Colonic mucosa (tissue), 4 donors: Measurements from ENCODE around the gene NT5C1A. TPM values are rescaled to one million over a fixed set of nuclear protein-coding genes. Genes with fewer than 3 reads are reported as not detected.

ENCODE experiments used
- DNase-seq: peaks from one replicate; pipeline ENCODE4 v3.0.0-alpha.2; 2020
- H3K27ac ChIP-seq: fragments of 200-600 bp; one replicate; pipeline ENCODE4 v1.8.0; 2021
- H3K27me3 ChIP-seq: fragments of 200-600 bp; one replicate; pipeline ENCODE4 v1.8.0; 2021
- H3K36me3 ChIP-seq: fragments of 200-600 bp; one replicate; pipeline ENCODE4 v1.8.0; 2021
- H3K4me1 ChIP-seq: fragments of 200-600 bp; one replicate; pipeline ENCODE4 v1.8.0; 2021; ENCODE audit warnings: mild to moderate bottlenecking
- H3K4me3 ChIP-seq: fragments of 200-600 bp; one replicate; pipeline ENCODE4 v1.8.0; 2021
- H3K9ac ChIP-seq, 2 donors: one replicate each; pipeline ENCODE4 v1.7.0; 2013; ENCODE audit warnings: control low read depth in 2 of 2, low read depth in 2 of 2, low read length in 2 of 2
- H3K9me3 ChIP-seq: fragments of 200-600 bp; one replicate; pipeline ENCODE4 v1.8.0; 2021
- CTCF ChIP-seq: fragments of 200-600 bp; IDR thresholded peaks from one replicate; pipeline ENCODE4 v1.8.0; 2022; ENCODE audit warnings: antibody characterized with exemption, mild to moderate bottlenecking
- intact Hi-C: fragments of 100-400 bp; cut with DNase I; formaldehyde crosslinking; loops from one replicate; pipeline ENCODE4 v1.14.1; 2022
- total RNA-seq, 2 donors: library from RNA; stranded (reverse); fragmentation: NEBNext Ultra II Directional in 1 of 2; extraction: Animal tissue kit (Norgen Biotek cat#: 25700) in 1 of 2; gene quantifications; one replicate each; pipeline ENCODE4 v1.2.1, GENCODE V29; 2021
- donor health status: healthy.
- donor health status: DM: no; HTN: no; CAD: no.
- donor health status: DM: no; HTN: no; CAD: no.

Gene NT5C1A
- total RNA-seq, 2 donors from 2014 or later: not detected

GRCh38 chr1:39613250-39613649 lies 58.7 kb downstream of the NT5C1A start:
- no peak for TF ChIP-seq CTCF

GRCh38 chr1:39609618-39610331 lies 62.1 kb downstream of the NT5C1A start:
- intact Hi-C loops: loop anchor here (5.0 kb wide), 1 partner anchor 113 kb away; no protein-coding TSS in a partner anchor

More at GRCh38 chr1:39613250-39613649, 58.7 kb downstream of the NT5C1A start:
- H3K9me3 ChIP-seq: no peaks in the 10 kb centered on the region
- no peaks in the 10 kb centered on the region for H3K4me1 ChIP-seq
- H3K9ac ChIP-seq: no peak overlapping the region
- no peak for DNase-seq
- no peaks in the 10 kb centered on the region for H3K36me3 ChIP-seq
- H3K4me3 ChIP-seq: no peak overlapping the region
- H3K27ac ChIP-seq: no peak overlapping the region
- intact Hi-C loops: no loop called here
- no peaks in the 10 kb centered on the region for H3K27me3 ChIP-seq

More at GRCh38 chr1:39609618-39610331, 62.1 kb downstream of the NT5C1A start:
- Histone ChIP-seq H3K9ac (no peak overlapping the region), H3K4me1 (no peaks in the 10 kb centered on the region), H3K36me3 (no peaks in the 10 kb centered on the region), H3K27me3 (no peaks in the 10 kb centered on the region), H3K27ac (no peak overlapping the region), H3K4me3 (no peak overlapping the region), H3K9me3 (no peaks in the 10 kb centered on the region)
- peak; percentile 45 for TF ChIP-seq CTCF
- DNase-seq: peak; percentile 72

Other genes starting within 250 kb of the NT5C1A start
- gene BMP8A, start 180.5 kb downstream of the NT5C1A start, total RNA-seq: 1 to 10 TPM; 1.1 to 1.4 TPM
- gene PABPC4, start 95.3 kb downstream of the NT5C1A start, total RNA-seq: 100 to 1,000 TPM; 109 to 144 TPM
- 1 to 10 TPM in 1 of 2 donors, under 1 TPM in 1; 0.91 to 2.4 TPM for gene HEYL, start 32.5 kb downstream of the NT5C1A start, total RNA-seq
- under 1 TPM; 0.07 to 0.16 TPM for gene HPCAL4, start 19.3 kb upstream of the NT5C1A start, total RNA-seq
- gene PPIE, start 66.8 kb upstream of the NT5C1A start, total RNA-seq: 10 to 100 TPM; 34.7 to 42.6 TPM
- gene OXCT2, start 99.2 kb upstream of the NT5C1A start, total RNA-seq: 1 to 10 TPM in 1 of 2 donors, under 1 TPM in 1; 0.77 to 1.2 TPM
- gene BMP8B, start 116.8 kb upstream of the NT5C1A start, total RNA-seq: 1 to 10 TPM; 4.9 TPM
- 10 to 100 TPM; 15.2 to 18.1 TPM for gene TRIT1, start 211.4 kb upstream of the NT5C1A start, total RNA-seq
- gene MYCL, start 229.8 kb upstream of the NT5C1A start, total RNA-seq: 10 to 100 TPM; 16.4 to 17.0 TPM